ENCODE results near the gene DNAJC6.

DNAJC6 gene

GRCh38 chr1:65409816-65410326 lies 100.5 kb downstream of the DNAJC6 start:
- DNase-seq, result no peak

- no peak for DNase-seq
Observed at GRCh38 chr1:65412256-65412983, 103.1 kb downstream of the DNAJC6 start.

- DNase-seq, result no peak
Observed at GRCh38 chr1:65412984-65413375, 103.6 kb downstream of the DNAJC6 start.

GRCh38 chr1:65414538-65414937 lies 105.2 kb downstream of the DNAJC6 start:
- no peak for DNase-seq

GRCh38 chr1:65416767-65417166 lies 107.4 kb downstream of the DNAJC6 start:
- DNase-seq, result no peak

- DNase-seq, result no peak
Observed at GRCh38 chr1:65417729-65418128, 108.4 kb downstream of the DNAJC6 start.

GRCh38 chr1:65418522-65419185 lies 109.3 kb downstream of the DNAJC6 start:
- no peak for DNase-seq

- DNase-seq, result peak; percentile 99
Observed at GRCh38 chr1:65419681-65420589, 110.6 kb downstream of the DNAJC6 start.

- DNase-seq, result no peak
Observed at GRCh38 chr1:65420590-65421350, 111.4 kb downstream of the DNAJC6 start, which contains the start of the genes LEPR and LEPROT. Gene LEPR (plus strand): TSS chr1:65420668. CDS start chr1:65565566, 144,898 bp downstream. Gene LEPROT (plus strand): TSS chr1:65420668. CDS start chr1:65420725, 57 bp downstream.

GRCh38 chr1:65421351-65422025 lies 112.1 kb downstream of the DNAJC6 start:
- no peak for DNase-seq

- DNase-seq, result no peak
Observed at GRCh38 chr1:65422241-65423203, 113.2 kb downstream of the DNAJC6 start.

GRCh38 chr1:65423884-65424572 lies 114.7 kb downstream of the DNAJC6 start:
- no peak for DNase-seq

GRCh38 chr1:65424573-65424889 lies 115.2 kb downstream of the DNAJC6 start:
- DNase-seq, result no peak

- no peak for DNase-seq
Observed at GRCh38 chr1:65425006-65425405, 115.7 kb downstream of the DNAJC6 start.

GRCh38 chr1:65425697-65426096 lies 116.4 kb downstream of the DNAJC6 start:
- DNase-seq, result no peak

GRCh38 chr1:65429078-65429477 lies 119.7 kb downstream of the DNAJC6 start:
- no peak for DNase-seq

GRCh38 chr1:65429806-65430205 lies 120.5 kb downstream of the DNAJC6 start:
- no peak for DNase-seq

- DNase-seq, result no peak
Observed at GRCh38 chr1:65431111-65431705, 121.9 kb downstream of the DNAJC6 start.

- DNase-seq, result no peak
Observed at GRCh38 chr1:65432918-65433317, 123.6 kb downstream of the DNAJC6 start.

- no peak for DNase-seq
Observed at GRCh38 chr1:65434255-65434654, 124.9 kb downstream of the DNAJC6 start.
